ENCODE results near the gene NAT10.
A peak's percentile ranks its signal among the peaks of the same experiment; 100 is the strongest.
"Not testable (repeated sequence)": the region's sequence is repeated elsewhere in the genome, so short reads cannot be mapped to it uniquely, and the experiment has no call there.

Gene NAT10

GRCh38 chr11:34105079-34105956 lies at the start of gene NAT10:
TSS of gene NAT10 (plus strand) at chr11:34105629. CDS start at chr11:34108226, 2,597 bp downstream.
- DNase-seq, result peak; percentile 97 to 99 (median 99)

DNA sequence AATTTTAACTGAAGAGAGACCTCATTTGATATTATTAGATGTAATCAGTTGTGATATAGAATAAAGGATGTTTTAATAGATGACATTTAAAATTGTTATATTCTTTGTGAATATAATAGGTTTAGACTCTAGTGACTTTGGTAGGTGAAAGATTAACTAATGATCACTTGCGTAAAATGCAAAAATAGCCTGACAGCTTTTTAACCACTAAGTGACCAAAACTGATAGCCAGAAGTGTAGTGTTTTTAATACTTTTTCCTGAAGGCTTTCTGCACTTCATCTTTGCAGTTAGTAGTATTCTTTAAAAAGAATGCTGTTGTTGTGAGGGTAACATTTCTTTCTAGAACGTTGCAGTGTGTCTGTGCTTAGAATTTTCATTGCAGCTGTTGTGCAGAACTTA lies 48.8 kb upstream of the NAT10 start:
- DNase-seq, result no peak

GRCh38 chr11:34063061-34063795 lies 42.2 kb upstream of the NAT10 start:
- DNase-seq, result no peak

DNA sequence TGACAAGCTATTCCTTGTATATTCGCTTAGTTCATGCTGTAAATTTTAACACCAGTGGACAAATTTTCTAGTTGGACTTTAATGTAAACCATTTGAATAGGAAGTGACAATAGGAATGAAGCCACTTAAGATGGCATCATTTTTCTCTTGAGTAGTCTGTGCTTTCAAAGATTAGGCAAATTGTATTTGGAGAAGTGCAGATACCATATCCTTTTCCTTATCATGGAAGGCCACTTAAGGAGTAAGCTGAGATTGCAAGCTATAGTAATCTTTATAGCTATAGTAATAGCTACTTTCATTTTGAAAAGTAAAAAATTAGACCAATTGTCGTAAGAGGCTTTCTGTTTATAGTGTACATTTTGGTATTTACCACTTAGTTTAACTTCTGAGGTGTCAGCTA lies 41.1 kb upstream of the NAT10 start:
- no peak for DNase-seq

DNA sequence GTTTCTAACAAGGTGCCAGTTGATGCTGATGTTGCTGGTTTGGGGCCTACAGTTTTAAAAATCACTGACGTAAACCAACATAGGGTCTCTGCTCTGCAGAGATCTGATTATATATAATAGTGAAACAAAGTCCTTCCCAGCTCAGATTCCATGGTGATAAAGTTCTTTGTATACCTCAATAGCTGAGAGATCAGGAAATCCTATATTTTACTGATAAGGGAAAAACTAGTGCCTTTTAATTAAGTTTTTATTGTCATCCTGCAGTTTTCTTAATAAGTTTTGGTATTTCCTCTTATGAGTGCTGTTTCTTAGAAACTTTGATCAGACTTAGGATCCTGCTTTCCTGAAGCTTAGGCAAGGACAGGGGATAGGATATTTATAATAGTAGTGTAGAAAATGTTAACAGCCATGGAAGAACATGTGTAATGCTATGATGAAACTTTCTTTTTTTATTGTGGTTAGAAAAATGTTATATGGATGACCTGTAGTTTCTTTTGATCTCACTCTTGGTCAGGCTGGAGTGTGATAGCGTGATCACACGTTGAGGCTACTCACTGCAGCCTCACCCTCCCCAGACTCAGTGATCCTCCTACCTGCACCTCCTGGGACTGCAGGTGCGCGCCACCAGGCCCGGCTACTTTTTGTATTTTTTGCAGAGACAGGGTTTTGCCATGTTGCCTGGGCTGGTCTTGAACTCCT lies 39.8 kb upstream of the NAT10 start:
- DNase-seq, result no peak

DNA sequence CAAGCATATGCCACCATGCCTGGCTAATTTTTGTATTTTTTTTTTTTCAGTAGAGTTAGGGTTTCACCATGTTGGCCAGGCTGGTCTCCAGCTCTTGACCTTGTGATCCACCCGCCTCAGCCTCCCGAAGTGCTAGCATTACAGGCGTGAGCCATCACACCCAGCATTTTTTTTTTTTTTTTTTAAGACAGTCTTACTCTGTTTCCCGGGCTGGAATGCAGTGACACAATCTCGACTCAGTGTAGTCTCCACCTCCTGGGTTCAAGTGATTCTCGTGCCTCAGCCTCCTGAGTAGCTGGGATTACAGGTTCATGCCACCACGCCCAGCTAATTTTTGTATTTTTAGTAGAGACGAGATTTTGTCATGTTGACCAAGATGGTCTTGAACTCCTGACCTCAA lies 38.7 kb upstream of the NAT10 start:
- not testable (repeated sequence) for DNase-seq

DNA sequence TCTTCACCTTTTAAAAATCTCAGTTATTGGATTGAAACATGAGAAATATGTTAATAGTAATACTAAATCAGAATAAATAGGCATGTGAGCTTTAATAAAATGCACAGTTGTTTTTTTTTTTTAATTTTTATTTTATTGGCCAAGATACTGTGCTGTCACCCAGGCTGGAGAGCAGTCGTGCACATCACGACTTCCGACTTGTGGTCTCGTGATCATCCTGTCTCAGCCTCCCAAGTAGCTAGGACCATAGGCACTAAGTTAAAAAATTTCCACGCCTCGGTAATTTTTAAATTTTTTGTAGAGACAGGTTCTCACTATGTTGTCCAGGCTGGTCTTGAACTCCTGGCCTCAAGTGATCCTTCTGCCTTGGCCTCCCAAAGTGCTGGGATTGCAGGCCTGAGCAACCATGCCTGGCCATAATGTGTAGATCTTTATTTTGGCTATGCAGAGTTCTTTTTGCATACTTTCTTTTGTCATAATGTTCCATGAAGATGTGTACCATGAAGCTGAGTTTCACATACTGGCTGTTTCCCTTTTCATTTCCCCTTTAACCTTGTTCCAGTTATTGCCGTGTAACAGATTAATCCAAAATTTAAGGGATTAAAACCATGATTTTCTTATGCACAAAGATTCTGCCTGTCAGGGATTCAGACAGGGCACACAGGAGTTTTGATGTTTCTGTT lies 37.9 kb upstream of the NAT10 start:
- DNase-seq, result no peak

GRCh38 chr11:34068111-34068510 lies 37.3 kb upstream of the NAT10 start:
- no peak for DNase-seq

- DNase-seq, result not testable (repeated sequence)
Observed at GRCh38 chr11:34071306-34071705, 34.1 kb upstream of the NAT10 start.

GRCh38 chr11:34072041-34072440 lies 33.4 kb upstream of the NAT10 start:
- no peak for DNase-seq

DNA sequence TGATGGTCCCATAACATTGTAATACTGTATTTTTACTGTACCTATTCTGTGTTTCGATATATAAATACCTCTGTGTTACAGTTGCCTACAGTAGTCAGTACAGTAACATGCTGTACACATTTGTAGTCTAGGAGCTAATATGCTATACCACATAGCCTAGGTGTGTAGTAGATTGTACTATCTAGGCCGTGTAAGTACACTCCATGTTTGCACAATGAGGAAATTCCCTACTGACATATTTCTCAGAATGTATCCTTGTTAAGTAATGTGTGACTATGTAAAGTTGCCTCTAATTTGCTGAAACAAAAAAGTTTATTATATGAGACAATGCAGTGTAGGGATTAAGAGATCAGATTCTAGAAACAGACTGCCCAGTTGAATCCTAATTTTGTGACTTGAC lies 32.6 kb upstream of the NAT10 start:
- DNase-seq, result no peak

- DNase-seq, result no peak
Observed at GRCh38 chr11:34074391-34074790, 31.0 kb upstream of the NAT10 start.

DNA sequence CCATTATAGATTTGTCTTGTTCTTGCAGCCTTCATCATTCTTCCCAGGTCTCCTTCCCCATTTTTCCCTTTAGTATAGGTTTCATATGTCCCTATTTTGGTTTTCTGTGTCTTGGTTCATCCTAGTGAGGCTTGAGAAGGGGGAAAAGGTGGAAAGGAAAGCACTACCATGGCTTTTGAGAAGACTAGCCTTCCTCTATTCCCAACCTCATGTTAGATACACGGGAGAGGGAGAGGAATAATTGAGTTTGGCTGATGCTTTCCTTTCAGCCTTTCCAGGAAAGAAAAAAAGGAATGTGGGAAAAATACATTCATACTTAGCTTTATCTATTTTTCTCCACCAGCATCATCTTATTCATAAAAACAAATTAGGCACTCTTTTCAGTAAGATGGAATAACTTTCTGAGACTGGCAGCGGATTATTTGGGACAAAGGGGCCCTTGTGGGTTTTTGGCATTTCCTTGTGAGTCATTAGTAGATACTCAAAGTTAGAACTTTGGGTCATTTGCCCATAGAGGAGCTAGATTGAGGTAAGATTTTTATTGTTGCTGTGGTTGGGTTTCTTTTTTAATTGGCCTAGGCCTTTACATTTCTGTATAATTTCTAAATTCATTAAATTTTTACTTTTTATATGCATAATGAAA lies 30.1 kb upstream of the NAT10 start:
- no peak for DNase-seq

- DNase-seq, result no peak
Observed at GRCh38 chr11:34080609-34081008, 24.8 kb upstream of the NAT10 start.

GRCh38 chr11:34084637-34085036 lies 20.8 kb upstream of the NAT10 start:
- DNase-seq, result no peak

- DNase-seq, result no peak
Observed at GRCh38 chr11:34086554-34087283, 18.7 kb upstream of the NAT10 start.

DNA sequence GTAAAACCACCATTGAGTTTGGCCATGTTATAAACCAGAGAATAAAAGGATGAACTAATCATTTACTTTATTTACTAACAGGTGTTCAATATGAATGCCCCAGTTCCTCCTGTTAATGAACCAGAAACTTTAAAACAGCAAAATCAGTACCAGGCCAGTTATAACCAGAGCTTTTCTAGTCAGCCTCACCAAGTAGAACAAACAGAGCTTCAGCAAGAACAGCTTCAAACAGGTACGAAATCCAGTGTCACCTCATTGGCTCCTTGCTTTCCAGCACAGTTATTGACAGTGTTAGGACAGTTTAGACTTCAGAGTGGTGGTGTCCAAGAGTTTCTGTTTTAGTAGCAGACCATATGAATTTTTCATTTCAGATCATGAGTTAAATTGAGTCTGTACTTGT lies 13.6 kb upstream of the NAT10 start:
- no peak for DNase-seq

- not testable (repeated sequence) for DNase-seq
Observed at GRCh38 chr11:34094900-34095299, 10.5 kb upstream of the NAT10 start.

GRCh38 chr11:34098813-34099212 lies 6.6 kb upstream of the NAT10 start:
- no peak for DNase-seq

DNA sequence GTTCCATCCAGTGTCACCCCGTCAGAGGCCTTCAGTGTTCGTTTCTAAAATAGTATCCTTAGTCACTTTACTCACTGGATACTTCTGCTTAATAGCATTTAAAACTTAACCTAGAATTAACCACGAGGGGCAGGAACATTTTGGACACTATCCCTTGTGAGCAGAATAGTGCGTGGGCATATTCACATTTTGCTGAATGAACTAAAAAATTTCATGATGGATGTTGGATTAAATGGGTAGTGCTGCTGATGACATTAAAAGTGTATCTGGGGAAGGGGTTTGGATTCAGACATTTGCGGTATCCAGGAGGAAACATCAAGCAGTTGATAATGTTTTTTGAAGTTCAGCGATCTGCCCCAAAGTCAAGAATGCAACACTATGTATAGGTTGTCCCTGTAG lies 750 bp upstream of the NAT10 start:
- no peak for DNase-seq

- DNase-seq, result no peak
Observed at GRCh38 chr11:34105957-34106504, 602 bp downstream of the NAT10 start.
